CD14-positive monocyte (primary cell): ENCODE results near the gene SHISA6. TPM values are rescaled to one million over a fixed set of nuclear protein-coding genes. Genes with fewer than 3 reads are reported as not detected.
A peak's percentile ranks its signal among the peaks of the same experiment; 100 is the strongest.

ENCODE experiments used
- DNase-seq, 3 donors: peaks; one replicate each; pipeline ENCODE4 v3.0.0-alpha.2; 2011 to 2022
- H2AFZ ChIP-seq: 2 replicates; pipeline ENCODE4 v1.6.0; 2012; ENCODE audit warnings: mild to moderate bottlenecking, low read depth, low read length, inconsistent platforms; ENCODE audit not compliant: insufficient read depth, poor library complexity, severe bottlenecking
- H3K27ac ChIP-seq, 2 donors: 1 replicate in 1 of 2; 2 replicates in 1 of 2; pipeline ENCODE4 v1.5.1; 2012 to 2013; ENCODE audit warnings: low read length in 2 of 2, control low read depth in 1 of 2, inconsistent platforms in 1 of 2, low read depth in 1 of 2, mild to moderate bottlenecking in 1 of 2
- H3K27me3 ChIP-seq, 2 donors: one replicate each; pipeline versions ENCODE4 v1.6.0 to v1.6.1; 2011 to 2013; ENCODE audit warnings: low read length in 2 of 2; ENCODE audit not compliant: control insufficient read depth in 2 of 2, insufficient read depth in 2 of 2
- H3K36me3 ChIP-seq, 2 donors: replicated peaks in 1 of 2; 1 replicate in 1 of 2; 2 replicates in 1 of 2; pipeline versions ENCODE4 v1.5.1 to v1.6.1; 2012 to 2013; ENCODE audit warnings: low read length in 2 of 2, control low read depth in 1 of 2, inconsistent platforms in 1 of 2, mild to moderate bottlenecking in 1 of 2; ENCODE audit not compliant: insufficient read depth in 2 of 2, control insufficient read depth in 1 of 2
- H3K4me1 ChIP-seq, 2 donors: 1 replicate in 1 of 2; 2 replicates in 1 of 2; pipeline versions ENCODE4 v1.5.1 to v1.6.1; 2012 to 2013; ENCODE audit warnings: low read length in 2 of 2, control low read depth in 1 of 2, inconsistent platforms in 1 of 2, mild to moderate bottlenecking in 1 of 2, moderate library complexity in 1 of 2; ENCODE audit not compliant: insufficient read depth in 2 of 2, control insufficient read depth in 1 of 2
- H3K4me2 ChIP-seq: replicated peaks from 2 replicates; pipeline ENCODE3; 2012; ENCODE audit warnings: low read length, moderate library complexity, mild to moderate bottlenecking; ENCODE audit not compliant: poor library complexity, severe bottlenecking; ENCODE audit errors: extremely low read depth
- H3K4me3 ChIP-seq, 3 experiments: fragments of 200-600 bp in 1 of 3; sonication (generic) in 1 of 3; replicated peaks in 1 of 3; 1 replicate in 2 of 3; 2 replicates in 1 of 3; pipeline ENCODE4 v1.5.1; 2011 to 2013; ENCODE audit warnings: low read length in 3 of 3, mild to moderate bottlenecking in 3 of 3, control low read depth in 2 of 3, low read depth in 2 of 3, inconsistent platforms in 1 of 3, moderate library complexity in 1 of 3
- H3K79me2 ChIP-seq: 2 replicates; pipeline ENCODE4 v1.6.0; 2012; ENCODE audit warnings: mild to moderate bottlenecking, control low read depth, inconsistent platforms, low read length, moderate library complexity; ENCODE audit not compliant: insufficient read depth
- H3K9ac ChIP-seq: 2 replicates; pipeline ENCODE4 v1.6.0; 2017; ENCODE audit warnings: low read length, mild to moderate bottlenecking; ENCODE audit not compliant: insufficient read depth, poor library complexity, severe bottlenecking
- H3K9me3 ChIP-seq, 2 donors: replicated peaks in 1 of 2; 1 replicate in 1 of 2; 2 replicates in 1 of 2; pipeline versions ENCODE4 v1.5.1 to v1.6.1; 2012 to 2013; ENCODE audit warnings: low read length in 2 of 2, control low read depth in 1 of 2; ENCODE audit not compliant: control insufficient read depth in 1 of 2, insufficient read depth in 1 of 2
- H4K20me1 ChIP-seq: 2 replicates; pipeline ENCODE4 v1.6.0; 2012; ENCODE audit warnings: mild to moderate bottlenecking, low read length, control low read depth, moderate library complexity; ENCODE audit not compliant: insufficient read depth
- H3K27ac Mint-ChIP-seq, 7 donors: one replicate each; pipeline ENCODE4 v1.8.0; 2020; ENCODE audit warnings: mild to moderate bottlenecking in 7 of 7, mixed read lengths in 7 of 7, moderate library complexity in 6 of 7, inconsistent platforms in 2 of 7
- H3K27me3 Mint-ChIP-seq, 3 donors: one replicate each; pipeline ENCODE4 v1.8.0; 2021 to 2022; ENCODE audit warnings: low read depth in 3 of 3, mild to moderate bottlenecking in 3 of 3, mixed read lengths in 3 of 3, moderate library complexity in 3 of 3, inconsistent platforms in 1 of 3
- H3K36me3 Mint-ChIP-seq, 2 donors: one replicate each; pipeline ENCODE4 v1.8.0; 2020; ENCODE audit warnings: mixed read lengths in 2 of 2, inconsistent platforms in 1 of 2, mild to moderate bottlenecking in 1 of 2
- H3K4me1 Mint-ChIP-seq: one replicate; pipeline ENCODE4 v1.8.0; 2020; ENCODE audit warnings: mild to moderate bottlenecking, mixed read lengths
- H3K4me3 Mint-ChIP-seq, 2 donors: one replicate each; pipeline ENCODE4 v1.8.0; 2020; ENCODE audit warnings: mild to moderate bottlenecking in 2 of 2, mixed read lengths in 2 of 2, moderate library complexity in 1 of 2
- H3K9me3 Mint-ChIP-seq, 7 donors: one replicate each; pipeline ENCODE4 v1.8.0; 2020 to 2022; ENCODE audit warnings: mixed read lengths in 7 of 7, mild to moderate bottlenecking in 6 of 7, moderate library complexity in 6 of 7, inconsistent platforms in 2 of 7
- CTCF ChIP-seq: fragments of 200-600 bp; IDR thresholded peaks from one replicate; pipeline ENCODE4 v1.8.0; 2022; ENCODE audit warnings: antibody characterized with exemption, mild to moderate bottlenecking
- WGBS: methylation state at CpG from one replicate; pipeline ENCODE4 v1.1.5; 2013; ENCODE audit warnings: missing lambda C conversion rate; ENCODE audit not compliant: insufficient coverage; 5-methylcytosine and 5-hydroxymethylcytosine counted together
- intact Hi-C, 2 donors: fragments of 100-400 bp; cut with micrococcal nuclease; formaldehyde crosslinking; loops; one replicate each; pipeline versions ENCODE4 v1.15.0 to v1.15.1; 2023
- polyA plus RNA-seq, 3 donors: library from polyadenylated mRNA; depleted of rRNA in 1 of 3; unstranded in 2 of 3; stranded (reverse) in 1 of 3; fragments of 300-500 nt in 2 of 3; fragments of >200 nt in 1 of 3; fragmentation: Illumina TruSeq in 2 of 3; gene quantifications; 1 replicate in 2 of 3; 2 replicates in 1 of 3; pipeline ENCODE4 v1.2.3, GENCODE V29; 2012 to 2021

SHISA6 gene
- polyA plus RNA-seq, 3 donors = not detected

DNA sequence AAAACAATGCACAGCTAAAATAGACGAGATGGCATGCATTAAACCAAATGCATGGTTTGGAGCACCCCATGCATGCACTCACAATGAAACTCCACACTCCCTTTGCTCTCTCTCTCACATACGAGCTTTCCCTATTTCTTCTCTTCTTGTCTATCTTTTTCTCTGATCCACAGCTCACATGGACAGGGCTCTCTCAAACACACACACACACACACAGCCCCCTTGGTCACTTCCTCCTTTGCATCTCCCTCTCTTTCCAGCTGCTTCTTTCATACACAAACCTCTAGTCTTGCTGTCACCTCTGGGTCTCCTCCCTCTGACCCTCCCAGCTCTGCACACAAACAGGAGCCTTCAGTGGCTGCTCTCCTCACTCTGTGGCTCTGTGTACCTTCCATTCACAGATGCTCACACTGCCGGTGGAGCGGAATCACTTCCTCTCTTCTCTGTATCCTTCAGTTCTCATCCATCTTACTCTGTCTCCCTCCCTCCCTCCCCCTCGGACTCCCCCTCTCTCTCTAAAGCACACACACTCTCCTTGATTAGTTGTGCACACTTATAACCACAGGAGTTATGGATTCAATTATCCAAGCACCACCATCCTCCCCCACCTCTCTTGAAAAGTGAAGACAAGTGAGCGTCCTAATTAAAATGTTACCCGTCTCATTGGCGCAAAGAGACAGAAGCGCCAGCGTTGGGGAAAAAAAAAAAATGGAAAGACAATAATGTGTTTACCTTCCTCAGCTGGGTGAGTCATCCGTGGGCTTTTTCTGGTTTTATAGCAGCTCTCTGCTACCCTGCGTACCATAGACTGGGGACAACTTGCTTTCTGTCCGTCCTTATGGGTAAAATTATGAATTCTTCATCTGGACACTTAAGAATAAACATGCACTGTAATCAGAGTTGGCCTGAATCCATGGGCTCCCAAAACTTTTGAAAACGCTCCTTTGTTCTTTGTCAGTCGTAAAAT, 90.8 kb downstream of the SHISA6 start:
- intact Hi-C loops = no loop called here
- H4K20me1 ChIP-seq = no peaks in the 10 kb centered on the region
- no peak for DNase-seq
- Mint-ChIP-seq H3K9me3 (peaks cover 0 to 11% (median 2%) of the 10 kb centered on the region in 7 donors), H3K4me1 (no peaks in the 10 kb centered on the region), H3K4me3 (no peak overlapping the region), H3K27me3 (peaks cover 0 to 3% (median 2%) of the 10 kb centered on the region in 3 donors), H3K36me3 (no peaks in the 10 kb centered on the region), H3K27ac (no peak overlapping the region)
- no peak for TF ChIP-seq CTCF
- H3K36me3 ChIP-seq = no peaks in the 10 kb centered on the region
- no peaks in the 10 kb centered on the region for H3K27me3 ChIP-seq
- no peak overlapping the region for H3K9ac ChIP-seq
- peaks cover 0 to 2% of the 10 kb centered on the region in 2 donors for H3K9me3 ChIP-seq
- no peak overlapping the region for H3K4me2 ChIP-seq
- H3K79me2 ChIP-seq = no peaks in the 10 kb centered on the region
- no peak overlapping the region for H2AFZ ChIP-seq
- H3K27ac ChIP-seq = no peak overlapping the region
- H3K4me3 ChIP-seq = no peak overlapping the region
- H3K4me1 ChIP-seq = no peaks in the 10 kb centered on the region
- WGBS = 65% methylated on average over 7 of the region's 15 CpGs

- H3K9ac ChIP-seq = no peak overlapping the region
- TF ChIP-seq CTCF = no peak
- no peak for DNase-seq
- Mint-ChIP-seq H3K4me1 (no peaks in the 10 kb centered on the region), H3K4me3 (no peak overlapping the region), H3K27me3 (peaks cover 0 to 3% (median 2%) of the 10 kb centered on the region in 3 donors), H3K36me3 (no peaks in the 10 kb centered on the region), H3K9me3 (peaks cover 0 to 10% (median 2%) of the 10 kb centered on the region in 7 donors), H3K27ac (peak overlapping the region in 1 of 7 donors; percentile 27)
- no peaks in the 10 kb centered on the region for H3K27me3 ChIP-seq
- no peaks in the 10 kb centered on the region for H3K4me1 ChIP-seq
- H3K36me3 ChIP-seq = no peaks in the 10 kb centered on the region
- H3K4me3 ChIP-seq = no peak overlapping the region
- intact Hi-C loops = no loop called here
- H3K27ac ChIP-seq = no peak overlapping the region
- 93% methylated on average over 5 of the region's 7 CpGs for WGBS
- H2AFZ ChIP-seq = no peak overlapping the region
- H3K4me2 ChIP-seq = no peak overlapping the region
- H4K20me1 ChIP-seq = no peaks in the 10 kb centered on the region
- H3K9me3 ChIP-seq = peaks cover 0 to 2% of the 10 kb centered on the region in 2 donors
- no peaks in the 10 kb centered on the region for H3K79me2 ChIP-seq
These were observed 91.7 kb downstream of the SHISA6 start for GRCh38 chr17:11332706-11333105.
